ENCODE results near the gene NOB1. TPM values are rescaled to one million over a fixed set of nuclear protein-coding genes. Genes with fewer than 3 reads are reported as not detected.

The NOB1 gene
- total and polyA plus RNA-seq, 9 of the 15 experiments (the other 6 are each of a cell fraction or from before 2014, with no cell fraction given), result 42.4 to 148 (median 116) TPM

- TF ChIP-seq AFF1 (IDR thresholded peaks at IDR 0.05; ENCODE audit: low read depth in 1 of 2, partially characterized antibody in 2 of 2) (no peak), ZNF699 (CRISPR knock-in tag; IDR thresholded peaks at IDR 0.05; ENCODE audit: insufficient replicate concordance) (no peak), SIN3B (IDR thresholded peaks at IDR 0.05; ENCODE audit: low read depth) (no peak), EZH2 (IDR thresholded peaks at IDR 0.05; ENCODE audit: borderline replicate concordance, low read depth, low read length) (no peak), NFYB (IDR thresholded peaks at IDR 0.05; ENCODE audit: extremely low read depth, insufficient read length) (no peak), OTX1 (CRISPR knock-in tag; IDR thresholded peaks at IDR 0.05) (no peak), HDAC2 (IDR thresholded peaks at IDR 0.05) (no peak), ZNF408 (CRISPR knock-in tag; IDR thresholded peaks at IDR 0.05; ENCODE audit: low read depth) (no peak), TAF9B (IDR thresholded peaks at IDR 0.05; ENCODE audit: partially characterized antibody) (no peak), ZNF668 (CRISPR knock-in tag; IDR thresholded peaks at IDR 0.05) (no peak), ARHGAP35 (IDR thresholded peaks at IDR 0.05; ENCODE audit: partially characterized antibody) (no peak), ZNF384 (IDR thresholded peaks at IDR 0.05; ENCODE audit: low read depth, low read length) (no peak), TRIM24 (IDR thresholded peaks at IDR 0.05) (no peak), HINFP (tag; conservative IDR thresholded peaks at IDR 0.05; ENCODE audit: low read depth) (no peak), E2F3 (CRISPR knock-in tag; IDR thresholded peaks at IDR 0.05) (no peak), CREB5 (CRISPR knock-in tag; IDR thresholded peaks at IDR 0.05) (no peak), ILF3 (IDR thresholded peaks at IDR 0.05; ENCODE audit: borderline replicate concordance) (no peak), HOXB6 (CRISPR knock-in tag; IDR thresholded peaks at IDR 0.05; ENCODE audit: borderline replicate concordance) (no peak), ZEB2 (IDR thresholded peaks at IDR 0.05) (no peak), ZBTB17 (CRISPR knock-in tag; IDR thresholded peaks at IDR 0.05) (no peak), POU5F1 (IDR thresholded peaks at IDR 0.05; ENCODE audit: borderline replicate concordance, low read depth, low read length, partially characterized antibody) (no peak), KLF16 (IDR thresholded peaks at IDR 0.05) (no peak)
These were observed 29.0 kb downstream of the NOB1 start (continued) for GRCh38 chr16:69725480-69726312.

Measured in K562 (cell line).